HepG2 (cell line): Measurements from ENCODE around the gene VCAN.

Experiments used
- CREB1 ChIP-seq, 2 experiments: fragments of 450-650 bp in 1 of 2; IDR thresholded peaks; 2 replicates each; pipeline ENCODE4 v1.6.1; 2016 to 2017; ENCODE audit warnings: control low read depth in 1 of 2, mild to moderate bottlenecking in 1 of 2, missing compliant biosample characterization in 1 of 2, missing genetic modification characterization in 1 of 2
- CTCF ChIP-seq: sonication (generic); formaldehyde crosslinking; IDR thresholded peaks from 2 replicates; pipeline ENCODE4 v1.5.0; 2020; ENCODE audit warnings: mild to moderate bottlenecking, missing genetic modification reagents, moderate library complexity
- FOSL2 ChIP-seq: sonication (generic); formaldehyde crosslinking; IDR thresholded peaks from 2 replicates; pipeline ENCODE4 v1.4.0; 2020; ENCODE audit warnings: missing genetic modification reagents
- HMGXB3 ChIP-seq: sonication (generic); formaldehyde crosslinking; IDR thresholded peaks from 2 replicates; pipeline ENCODE4 v1.4.0; 2020; ENCODE audit warnings: missing genetic modification reagents, borderline replicate concordance
- PRDM10 ChIP-seq: sonication (generic); formaldehyde crosslinking; IDR thresholded peaks from 2 replicates; pipeline ENCODE4 v1.4.0; 2020; ENCODE audit warnings: low read depth, missing genetic modification reagents
- SP1 ChIP-seq, 2 experiments: fragments of 450-650 bp in 1 of 2; sonication (generic) in 1 of 2; formaldehyde crosslinking in 1 of 2; IDR thresholded peaks; 2 replicates each; pipeline versions ENCODE4 v1.4.0 to v1.6.1; 2016 to 2020; ENCODE audit warnings: missing genetic modification reagents in 1 of 2
- ZHX2 ChIP-seq, 2 experiments: sonication (generic) in 1 of 2; formaldehyde crosslinking in 1 of 2; IDR thresholded peaks; 2 replicates each; pipeline versions ENCODE4 v1.6.1 to v1.9.0; 2014 to 2022; ENCODE audit warnings: antibody characterized with exemption in 1 of 2, borderline replicate concordance in 1 of 2, inconsistent platforms in 1 of 2, low read depth in 1 of 2, missing genetic modification reagents in 1 of 2
- ZNF713 ChIP-seq: sonication (generic); formaldehyde crosslinking; IDR thresholded peaks from 2 replicates; pipeline ENCODE4 v1.4.0; 2020; ENCODE audit warnings: mild to moderate bottlenecking, missing genetic modification reagents

GRCh38 chr5:83555263-83555662 is 83.7 kb downstream of the VCAN start:
- no peak for TF ChIP-seq SP1 (IDR thresholded peaks at IDR 0.05)
- TF ChIP-seq SP1 (CRISPR knock-in tag; IDR thresholded peaks at IDR 0.05) = no peak
- TF ChIP-seq CREB1 (IDR thresholded peaks at IDR 0.05) = no peak
- TF ChIP-seq CREB1 (CRISPR knock-in tag; IDR thresholded peaks at IDR 0.05) = no peak
- TF ChIP-seq CTCF (CRISPR knock-in tag) = no peak
- TF ChIP-seq ZHX2 (IDR thresholded peaks at IDR 0.05; ENCODE audit: low read depth) = no peak
- TF ChIP-seq ZHX2 (CRISPR knock-in tag; IDR thresholded peaks at IDR 0.05; ENCODE audit: borderline replicate concordance) = no peak
- no peak for TF ChIP-seq ZNF713 (CRISPR knock-in tag)
- TF ChIP-seq FOSL2 = no peak
- TF ChIP-seq HMGXB3 (CRISPR knock-in tag) = no peak
- TF ChIP-seq PRDM10 (CRISPR knock-in tag) = no peak
